ENCODE measurements around the gene SMPDL3B.

DNA sequence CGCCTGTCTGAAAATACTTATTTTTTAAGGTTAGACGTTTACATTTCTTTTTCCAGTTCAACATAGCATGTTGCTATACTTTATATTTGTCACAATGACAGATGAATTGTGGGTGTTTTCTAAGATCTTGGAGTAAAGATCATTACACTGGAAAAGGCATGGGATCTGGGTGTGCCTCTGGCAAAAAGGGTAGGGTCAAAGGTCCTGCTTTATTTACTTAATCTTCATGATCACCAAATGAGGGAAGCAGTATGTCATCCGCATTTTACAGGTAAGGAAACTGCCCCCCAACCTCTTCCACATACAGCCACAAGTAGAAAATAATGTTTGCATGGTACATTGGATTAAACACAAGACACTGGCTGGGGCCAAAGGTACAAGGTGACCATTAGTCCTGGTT is 12.5 kb upstream of the SMPDL3B start:
- TF ChIP-seq, protein P1, sequence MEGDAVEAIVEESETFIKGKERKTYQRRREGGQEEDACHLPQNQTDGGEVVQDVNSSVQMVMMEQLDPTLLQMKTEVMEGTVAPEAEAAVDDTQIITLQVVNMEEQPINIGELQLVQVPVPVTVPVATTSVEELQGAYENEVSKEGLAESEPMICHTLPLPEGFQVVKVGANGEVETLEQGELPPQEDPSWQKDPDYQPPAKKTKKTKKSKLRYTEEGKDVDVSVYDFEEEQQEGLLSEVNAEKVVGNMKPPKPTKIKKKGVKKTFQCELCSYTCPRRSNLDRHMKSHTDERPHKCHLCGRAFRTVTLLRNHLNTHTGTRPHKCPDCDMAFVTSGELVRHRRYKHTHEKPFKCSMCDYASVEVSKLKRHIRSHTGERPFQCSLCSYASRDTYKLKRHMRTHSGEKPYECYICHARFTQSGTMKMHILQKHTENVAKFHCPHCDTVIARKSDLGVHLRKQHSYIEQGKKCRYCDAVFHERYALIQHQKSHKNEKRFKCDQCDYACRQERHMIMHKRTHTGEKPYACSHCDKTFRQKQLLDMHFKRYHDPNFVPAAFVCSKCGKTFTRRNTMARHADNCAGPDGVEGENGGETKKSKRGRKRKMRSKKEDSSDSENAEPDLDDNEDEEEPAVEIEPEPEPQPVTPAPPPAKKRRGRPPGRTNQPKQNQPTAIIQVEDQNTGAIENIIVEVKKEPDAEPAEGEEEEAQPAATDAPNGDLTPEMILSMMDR (IDR thresholded peaks at IDR 0.05), result no peak
- TF ChIP-seq EP300 (IDR thresholded peaks at IDR 0.05) (no peak), POLR2A (IDR thresholded peaks at IDR 0.05) (no peak), POLR2AphosphoS5 (IDR thresholded peaks at IDR 0.05) (no peak)
